IPS-NIHi11 (cell line): ENCODE data around the gene MKS1.

ENCODE experiments used
- DNase-seq: peaks from one replicate; pipeline ENCODE4 v3.0.0; 2012; ENCODE audit warnings: mixed read lengths, low spot score

The MKS1 gene

GRCh38 chr17:58219007-58219788 lies at the start of gene MKS1:
Gene MKS1 (minus strand): TSS chr17:58219255. CDS start chr17:58219230, 25 bp downstream.
- DNase-seq, result peak; percentile 100

- peak; percentile 1 for DNase-seq
These were observed 49.3 kb upstream of the MKS1 start for GRCh38 chr17:58268326-58268725.

- DNase-seq, result peak; percentile 1
These were observed 48.6 kb upstream of the MKS1 start for GRCh38 chr17:58267347-58268324.

- DNase-seq, result peak; percentile 0
These were observed 47.1 kb upstream of the MKS1 start for GRCh38 chr17:58265902-58266875.

GRCh38 chr17:58265271-58265670 lies 46.2 kb upstream of the MKS1 start:
- no peak for DNase-seq

- DNase-seq, result no peak
These were observed 45.5 kb upstream of the MKS1 start for GRCh38 chr17:58264407-58265103.

GRCh38 chr17:58263773-58264172 lies 44.7 kb upstream of the MKS1 start:
- DNase-seq, result no peak

GRCh38 chr17:58262149-58262548 lies 43.1 kb upstream of the MKS1 start:
- DNase-seq, result no peak

- DNase-seq, result peak; percentile 69
These were observed 35.7 kb upstream of the MKS1 start for GRCh38 chr17:58254803-58255202.

GRCh38 chr17:58253082-58253481 lies 34.0 kb upstream of the MKS1 start:
- DNase-seq, result no peak

GRCh38 chr17:58252141-58252540 lies 33.1 kb upstream of the MKS1 start:
- no peak for DNase-seq

- no peak for DNase-seq
These were observed 31.4 kb upstream of the MKS1 start for GRCh38 chr17:58250344-58251011.

GRCh38 chr17:58249270-58250133 lies 30.4 kb upstream of the MKS1 start:
- DNase-seq, result peak; percentile 96

- DNase-seq, result no peak
These were observed 29.9 kb upstream of the MKS1 start for GRCh38 chr17:58248955-58249269.

GRCh38 chr17:58247511-58248363 lies 28.7 kb upstream of the MKS1 start:
- DNase-seq, result no peak

GRCh38 chr17:58246781-58247180 lies 27.7 kb upstream of the MKS1 start:
- no peak for DNase-seq

- no peak for DNase-seq
These were observed 27.2 kb upstream of the MKS1 start for GRCh38 chr17:58246104-58246740.

GRCh38 chr17:58245428-58246103 lies 26.5 kb upstream of the MKS1 start:
- DNase-seq, result no peak
